Measurements from ENCODE around the gene FBXO17. TPM values are rescaled to one million over a fixed set of nuclear protein-coding genes. Genes with fewer than 3 reads are reported as not detected.

Gene FBXO17
- total and polyA plus RNA-seq, 2 of the 13 experiments (the other 11 are each of a cell fraction or from before 2014, with no cell fraction given), result 22.1 to 58.7 TPM

GRCh38 chr19:39003188-39003587 lies 27.6 kb upstream of the FBXO17 start (continued):
- no peak for TF ChIP-seq YEATS2 (CRISPR knock-in tag; IDR thresholded peaks at IDR 0.05; ENCODE audit: borderline replicate concordance)
- TF ChIP-seq NFATC3 (CRISPR knock-in tag; IDR thresholded peaks at IDR 0.05), result no peak

- POLR2A ChIA-PET, result interaction anchor here (0.6 kb wide), 1 partner anchor 764 kb away, joined by 5 read pairs; no protein-coding TSS in a partner anchor
- 60% methylated on average over 7 of the region's 7 CpGs for WGBS (ENCODE audit: low lambda C conversion rate)
- no peaks in the 10 kb centered on the region for H3K79me2 ChIP-seq (ENCODE audit: insufficient read depth, low read length)
- intact Hi-C loops (cut with micrococcal nuclease; ENCODE audit: unreplicated experiment) (no loop called here), in situ Hi-C loops (cut with HindIII; ENCODE audit: extremely low pct_ligation_motif_present, low pct_unique_long_range_greater_than_20kb) (no loop called here)
- no peaks in the 10 kb centered on the region for H3K9me3 ChIP-seq (ENCODE audit: low read length)
- FAIRE-seq (no peak), ATAC-seq (no peak), DNase-seq (ENCODE audit: low spot score) (no peak)
- no peaks in the 10 kb centered on the region for H3K36me3 ChIP-seq (replicated peaks in 1 of 2; ENCODE audit: control insufficient read depth in 1 of 2, insufficient read depth in 2 of 2, low read length in 2 of 2)
- no peak overlapping the region for H2AFZ ChIP-seq (ENCODE audit: low read length)
- H4K20me1 ChIP-seq (ENCODE audit: insufficient read depth, low read length), result no peaks in the 10 kb centered on the region
- H3K4me3 ChIP-seq (replicated peaks in 1 of 3; ENCODE audit: insufficient read depth in 1 of 3, low read depth in 2 of 3, low read length in 3 of 3), result no peak overlapping the region
- no TSS peak for BruUV-seq (replicated peaks)
- H3K9ac ChIP-seq (ENCODE audit: insufficient read depth, low read depth, low read length), result no peak overlapping the region
- no peak overlapping the region for H3K27ac ChIP-seq (ENCODE audit: extremely low read length, insufficient read depth, low read length)
- no peaks in the 10 kb centered on the region for H3K27me3 ChIP-seq (ENCODE audit: control insufficient read depth in 1 of 2, insufficient read depth in 2 of 2, low read length in 2 of 2)
- H3K4me1 ChIP-seq (ENCODE audit: insufficient read depth, low read length), result peaks cover 13% of the 10 kb centered on the region
- CTCF ChIA-PET (ENCODE audit: low intra/inter-chr PET ratio, low total read pairs), result no interaction called here
- no peak overlapping the region for H3K4me2 ChIP-seq (ENCODE audit: low read depth, low read length)
- TF ChIP-seq ZNF281 (CRISPR knock-in tag; IDR thresholded peaks at IDR 0.05; ENCODE audit: borderline replicate concordance) (no peak), ZNF883 (CRISPR knock-in tag; IDR thresholded peaks at IDR 0.05; ENCODE audit: not compliant biosample characterization) (no peak), SP5 (CRISPR knock-in tag; IDR thresholded peaks at IDR 0.05; ENCODE audit: borderline replicate concordance, low read depth) (no peak), PAXIP1 (CRISPR knock-in tag; conservative IDR thresholded peaks at IDR 0.05) (no peak), ZNF879 (CRISPR knock-in tag; IDR thresholded peaks at IDR 0.05) (no peak), DR1 (CRISPR knock-in tag; IDR thresholded peaks at IDR 0.05) (no peak), KLF9 (CRISPR knock-in tag; IDR thresholded peaks at IDR 0.05; ENCODE audit: low read depth) (no peak), ZNF724P (CRISPR knock-in tag; IDR thresholded peaks at IDR 0.05; ENCODE audit: borderline replicate concordance) (no peak), ZNF292 (CRISPR knock-in tag; IDR thresholded peaks at IDR 0.05; ENCODE audit: borderline replicate concordance, low read depth) (no peak), ZNF207 (IDR thresholded peaks at IDR 0.05; ENCODE audit: borderline replicate concordance) (no peak), SIN3A (IDR thresholded peaks at IDR 0.05; ENCODE audit: borderline replicate concordance, low read depth, low read length) (no peak), ZNF180 (CRISPR knock-in tag; IDR thresholded peaks at IDR 0.05; ENCODE audit: borderline replicate concordance, low read depth) (no peak), SATB2 (CRISPR knock-in tag; IDR thresholded peaks at IDR 0.05) (no peak), KLF11 (CRISPR knock-in tag; IDR thresholded peaks at IDR 0.05) (no peak), ZNF784 (CRISPR knock-in tag; IDR thresholded peaks at IDR 0.05; ENCODE audit: borderline replicate concordance) (no peak), FOXC1 (CRISPR knock-in tag; IDR thresholded peaks at IDR 0.05; ENCODE audit: borderline replicate concordance) (no peak)
These were observed 25.5 kb upstream of the FBXO17 start for GRCh38 chr19:39001041-39001440.
